Panc1 (cell line): ENCODE measurements around the gene RALGPS1. TPM values are rescaled to one million over a fixed set of nuclear protein-coding genes. Genes with fewer than 3 reads are reported as not detected.

Experiments
- ATAC-seq: fragments of 200-7000 bp; cut with Tn5 transposase; 2 replicates; pipeline ENCODE4 v1.9.1; 2020; ENCODE audit warnings: mild to moderate bottlenecking, moderate library complexity
- BruUV-seq: library from RNA; stranded (reverse); fragments of 400-500 nt; replicated peaks from 2 replicates; lab custom pipeline; 2021; lab: Mats Ljungman, UMichigan
- CTCF ChIA-PET: fragments of 300-600 bp; sonication (Branson Sonifier 250); formaldehyde crosslinking; loops from one replicate; lab custom pipeline; 2022; ENCODE audit warnings: antibody characterized with exemption; lab: Charles Lee
- POLR2A ChIA-PET: fragments of 300-600 bp; sonication (Branson Sonifier 250); formaldehyde crosslinking; loops from one replicate; lab custom pipeline; 2022; ENCODE audit warnings: antibody characterized with exemption; lab: Charles Lee
- DNase-seq: peaks from one replicate; pipeline ENCODE4 v3.0.0-alpha.2; 2010; ENCODE audit warnings: low read depth, low spot score
- H3K27ac ChIP-seq: 2 replicates; pipeline ENCODE4 v1.5.1; 2011; ENCODE audit warnings: mild to moderate bottlenecking, low read length, inconsistent platforms
- H3K27me3 ChIP-seq: fragments of 200-500 bp; sonication (Bioruptor generic); 2 replicates; pipeline ENCODE4 v1.6.0; 2014; ENCODE audit warnings: low read length, inconsistent platforms; ENCODE audit not compliant: control insufficient read depth, insufficient read depth
- H3K36me3 ChIP-seq: fragments of 200-500 bp; sonication (Bioruptor generic); 2 replicates; pipeline ENCODE4 v1.5.1; 2014; ENCODE audit warnings: inconsistent platforms, mild to moderate bottlenecking, low read length, moderate library complexity; ENCODE audit not compliant: control insufficient read depth, insufficient read depth
- H3K4me1 ChIP-seq: 2 replicates; pipeline ENCODE4 v1.5.1; 2011; ENCODE audit warnings: inconsistent platforms, mild to moderate bottlenecking, low read length, moderate library complexity; ENCODE audit not compliant: control insufficient read depth, insufficient read depth
- H3K4me3 ChIP-seq, 2 experiments: 2 replicates each; pipeline ENCODE4 v1.5.1; 2011 to 2012; ENCODE audit warnings: low read depth in 2 of 2, low read length in 2 of 2, mild to moderate bottlenecking in 2 of 2, inconsistent platforms in 1 of 2, moderate library complexity in 1 of 2
- H3K9me3 ChIP-seq: fragments of 200-500 bp; sonication (Bioruptor generic); 2 replicates; pipeline ENCODE4 v1.5.1; 2014; ENCODE audit warnings: low read depth, mild to moderate bottlenecking, inconsistent platforms, low read length, moderate library complexity; ENCODE audit not compliant: control insufficient read depth, insufficient read depth
- CTCF ChIP-seq: fragments of 450-650 bp; IDR thresholded peaks from 2 replicates; pipeline ENCODE4 v1.5.1; 2017; ENCODE audit warnings: mild to moderate bottlenecking
- POLR2AphosphoS5 ChIP-seq: IDR thresholded peaks from 2 replicates; pipeline ENCODE4 v1.6.1; 2012; ENCODE audit warnings: mild to moderate bottlenecking, low read depth, low read length, moderate library complexity
- REST ChIP-seq, 2 experiments: IDR thresholded peaks; 2 replicates each; pipeline ENCODE4 v1.6.1; 2011 to 2012; ENCODE audit warnings: low read depth in 2 of 2, control low read depth in 1 of 2, low read length in 1 of 2, mild to moderate bottlenecking in 1 of 2, moderate library complexity in 1 of 2; ENCODE audit not compliant: insufficient read depth in 1 of 2
- SIN3A ChIP-seq: IDR thresholded peaks from 2 replicates; pipeline ENCODE4 v1.6.1; 2012; ENCODE audit warnings: low read depth, mild to moderate bottlenecking, low read length, moderate library complexity, borderline replicate concordance; ENCODE audit not compliant: insufficient read depth
- TCF7L2 ChIP-seq: IDR thresholded peaks from 2 replicates; pipeline ENCODE4 v1.6.1; 2011; ENCODE audit warnings: mild to moderate bottlenecking, low read depth, low read length, inconsistent platforms
- in situ Hi-C: cut with HindIII; loops from 2 replicates; pipeline ENCODE4 v1.10.0; 2016; ENCODE audit warnings: low sequenced_read_pairs, low pct_unique_long_range_greater_than_20kb
- intact Hi-C: fragments of 100-400 bp; cut with micrococcal nuclease; formaldehyde crosslinking; loops from one replicate; pipeline ENCODE4 v1.10.0; 2022; ENCODE audit not compliant: unreplicated experiment
- total RNA-seq: library from RNA; stranded (reverse); gene quantifications from one replicate; pipeline ENCODE4 v1.2.1, GENCODE V29; 2021; ENCODE audit not compliant: unreplicated experiment

RALGPS1 gene
- total RNA-seq, 1 experiment from 2014 or later = 7.2 TPM

- intact Hi-C loops = no loop called here
- POLR2A ChIA-PET = no interaction called here
- in situ Hi-C loops = no loop called here
- CTCF ChIA-PET = no interaction called here
- Histone ChIP-seq H3K27me3 (no peaks in the 10 kb centered on the region), H3K9me3 (no peaks in the 10 kb centered on the region), H3K27ac (no peak overlapping the region), H3K4me3 (no peak overlapping the region), H3K4me1 (no peaks in the 10 kb centered on the region), H3K36me3 (no peaks in the 10 kb centered on the region)
- no peak for DNase-seq
- no peak for ATAC-seq
- TF ChIP-seq REST (IDR thresholded peaks at IDR 0.05; ENCODE audit: insufficient read depth in 1 of 2, low read depth in 2 of 2, low read length in 1 of 2) = no peak
- no TSS peak for BruUV-seq
Measured at GRCh38 chr9:127088724-127089615, 174.4 kb downstream of the RALGPS1 start.

- ATAC-seq (no peak), DNase-seq (no peak)
- no TSS peak for BruUV-seq
- Histone ChIP-seq H3K9me3 (no peaks in the 10 kb centered on the region), H3K36me3 (no peaks in the 10 kb centered on the region), H3K4me1 (no peaks in the 10 kb centered on the region), H3K27me3 (no peaks in the 10 kb centered on the region), H3K27ac (no peak overlapping the region), H3K4me3 (no peak overlapping the region)
- TF ChIP-seq POLR2AphosphoS5 = no peak
- no peak for TF ChIP-seq REST (IDR thresholded peaks at IDR 0.05; ENCODE audit: insufficient read depth in 1 of 2, low read depth in 2 of 2, low read length in 1 of 2)
- TF ChIP-seq CTCF = no peak
- TF ChIP-seq SIN3A = no peak
- TF ChIP-seq TCF7L2 = no peak
- in situ Hi-C loops = no loop called here
- POLR2A ChIA-PET = no interaction called here
- CTCF ChIA-PET = no interaction called here
- intact Hi-C loops = no loop called here
Measured at GRCh38 chr9:127089631-127090081, 175.1 kb downstream of the RALGPS1 start.
